ENCODE measurements around the gene OTUB1. TPM values are rescaled to one million over a fixed set of nuclear protein-coding genes. Genes with fewer than 3 reads are reported as not detected.

OTUB1 gene
- total RNA-seq, 2 donors from 2014 or later, result 37.7 to 85.6 TPM

DNA sequence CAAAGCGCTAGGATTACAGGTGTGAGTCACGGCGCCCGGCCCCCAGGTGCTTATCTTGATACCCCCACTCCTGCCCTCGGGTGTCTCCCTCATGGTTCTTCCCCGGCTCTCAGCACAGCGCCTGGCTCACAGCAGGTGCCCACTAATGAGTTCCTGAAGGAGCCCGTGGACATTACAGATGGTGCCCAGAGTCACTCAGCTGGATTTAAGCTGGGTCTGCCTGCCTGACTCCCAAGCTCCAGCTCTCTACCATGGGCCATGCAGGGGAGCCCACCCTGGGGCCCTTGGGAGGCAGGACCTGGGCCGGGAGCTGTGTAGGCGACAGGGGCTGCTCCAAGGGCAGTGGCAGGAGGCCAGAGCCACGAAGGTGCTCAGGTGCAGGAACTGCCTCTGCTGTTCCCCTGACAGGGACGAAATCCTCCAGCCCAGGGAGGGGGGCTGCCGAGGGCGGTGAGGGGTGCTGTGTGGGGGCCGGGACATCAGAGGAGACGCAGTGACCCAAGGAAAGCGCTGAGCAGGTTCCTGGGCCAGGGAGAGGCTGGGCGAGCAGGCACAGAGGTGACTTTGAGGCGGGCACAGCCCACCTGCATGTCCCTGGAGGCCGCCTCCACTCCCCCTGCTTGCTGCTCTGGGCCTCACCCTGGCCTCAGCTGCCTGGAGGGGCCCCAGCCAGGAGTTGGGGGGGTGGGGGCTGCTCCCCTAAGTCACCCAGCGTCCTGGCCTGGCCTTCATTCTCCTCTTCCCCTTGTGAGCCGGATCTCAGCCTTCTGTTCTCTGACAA, 34.9 kb downstream of the OTUB1 start:
- H3K27ac ChIP-seq, result no peak overlapping the region
- ATAC-seq (ENCODE audit: insufficient number of reproducible peaks, low FRiP score, low read depth), result no peak
- TF ChIP-seq, protein P1, sequence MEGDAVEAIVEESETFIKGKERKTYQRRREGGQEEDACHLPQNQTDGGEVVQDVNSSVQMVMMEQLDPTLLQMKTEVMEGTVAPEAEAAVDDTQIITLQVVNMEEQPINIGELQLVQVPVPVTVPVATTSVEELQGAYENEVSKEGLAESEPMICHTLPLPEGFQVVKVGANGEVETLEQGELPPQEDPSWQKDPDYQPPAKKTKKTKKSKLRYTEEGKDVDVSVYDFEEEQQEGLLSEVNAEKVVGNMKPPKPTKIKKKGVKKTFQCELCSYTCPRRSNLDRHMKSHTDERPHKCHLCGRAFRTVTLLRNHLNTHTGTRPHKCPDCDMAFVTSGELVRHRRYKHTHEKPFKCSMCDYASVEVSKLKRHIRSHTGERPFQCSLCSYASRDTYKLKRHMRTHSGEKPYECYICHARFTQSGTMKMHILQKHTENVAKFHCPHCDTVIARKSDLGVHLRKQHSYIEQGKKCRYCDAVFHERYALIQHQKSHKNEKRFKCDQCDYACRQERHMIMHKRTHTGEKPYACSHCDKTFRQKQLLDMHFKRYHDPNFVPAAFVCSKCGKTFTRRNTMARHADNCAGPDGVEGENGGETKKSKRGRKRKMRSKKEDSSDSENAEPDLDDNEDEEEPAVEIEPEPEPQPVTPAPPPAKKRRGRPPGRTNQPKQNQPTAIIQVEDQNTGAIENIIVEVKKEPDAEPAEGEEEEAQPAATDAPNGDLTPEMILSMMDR (IDR thresholded peaks at IDR 0.05), result no peak

DNA sequence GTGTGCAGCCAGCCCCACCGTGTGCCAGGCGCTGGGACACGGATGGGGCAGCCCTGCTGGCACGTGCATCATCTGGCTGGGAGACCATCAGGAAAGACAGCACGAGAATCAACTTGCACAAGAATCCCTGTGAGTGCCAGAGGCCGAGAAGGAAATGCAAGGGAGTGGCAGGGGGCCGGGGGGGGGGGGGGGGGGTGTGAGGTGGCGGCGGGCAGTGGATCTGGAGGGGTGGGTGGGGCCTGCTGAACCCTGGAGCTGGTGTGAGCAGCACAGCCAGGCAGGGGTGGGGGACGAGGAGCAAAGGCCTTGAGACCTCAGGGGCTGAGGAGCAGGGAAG, 35.5 kb downstream of the OTUB1 start:
- ATAC-seq (ENCODE audit: insufficient number of reproducible peaks, low FRiP score, low read depth) (no peak), DNase-seq (ENCODE audit: low spot score) (no peak)
- Histone ChIP-seq H3K27ac (no peak overlapping the region), H3K4me1 (ENCODE audit: control insufficient read depth in 1 of 2, low read depth in 2 of 2) (no peaks in the 10 kb centered on the region), H3K9me3 (no peaks in the 10 kb centered on the region), H3K36me3 (no peaks in the 10 kb centered on the region), H3K4me3 (no peak overlapping the region), H3K27me3 (replicated peaks; ENCODE audit: insufficient read depth) (no peaks in the 10 kb centered on the region)
- TF ChIP-seq, protein P1 (IDR thresholded peaks at IDR 0.05), result no peak

More for the DNA sequence above, 34.9 kb downstream of the OTUB1 start:
- Histone ChIP-seq H3K27me3 (replicated peaks; ENCODE audit: insufficient read depth) (no peaks in the 10 kb centered on the region), H3K36me3 (no peaks in the 10 kb centered on the region), H3K4me1 (ENCODE audit: control insufficient read depth in 1 of 2, low read depth in 2 of 2) (no peaks in the 10 kb centered on the region), H3K9me3 (no peaks in the 10 kb centered on the region), H3K4me3 (no peak overlapping the region)
- DNase-seq (ENCODE audit: low spot score), result no peak

GRCh38 chr11:64022125-64022784, 36.0 kb downstream of the OTUB1 start:
- Histone ChIP-seq H3K36me3 (no peaks in the 10 kb centered on the region), H3K9me3 (no peaks in the 10 kb centered on the region), H3K27ac (no peak overlapping the region), H3K4me3 (no peak overlapping the region), H3K4me1 (ENCODE audit: control insufficient read depth in 1 of 2, low read depth in 2 of 2) (no peaks in the 10 kb centered on the region), H3K27me3 (replicated peaks; ENCODE audit: insufficient read depth) (no peaks in the 10 kb centered on the region)
- TF ChIP-seq, protein P1 (IDR thresholded peaks at IDR 0.05), result no peak
- ATAC-seq (ENCODE audit: insufficient number of reproducible peaks, low FRiP score, low read depth) (no peak), DNase-seq (ENCODE audit: low spot score) (no peak)

DNA sequence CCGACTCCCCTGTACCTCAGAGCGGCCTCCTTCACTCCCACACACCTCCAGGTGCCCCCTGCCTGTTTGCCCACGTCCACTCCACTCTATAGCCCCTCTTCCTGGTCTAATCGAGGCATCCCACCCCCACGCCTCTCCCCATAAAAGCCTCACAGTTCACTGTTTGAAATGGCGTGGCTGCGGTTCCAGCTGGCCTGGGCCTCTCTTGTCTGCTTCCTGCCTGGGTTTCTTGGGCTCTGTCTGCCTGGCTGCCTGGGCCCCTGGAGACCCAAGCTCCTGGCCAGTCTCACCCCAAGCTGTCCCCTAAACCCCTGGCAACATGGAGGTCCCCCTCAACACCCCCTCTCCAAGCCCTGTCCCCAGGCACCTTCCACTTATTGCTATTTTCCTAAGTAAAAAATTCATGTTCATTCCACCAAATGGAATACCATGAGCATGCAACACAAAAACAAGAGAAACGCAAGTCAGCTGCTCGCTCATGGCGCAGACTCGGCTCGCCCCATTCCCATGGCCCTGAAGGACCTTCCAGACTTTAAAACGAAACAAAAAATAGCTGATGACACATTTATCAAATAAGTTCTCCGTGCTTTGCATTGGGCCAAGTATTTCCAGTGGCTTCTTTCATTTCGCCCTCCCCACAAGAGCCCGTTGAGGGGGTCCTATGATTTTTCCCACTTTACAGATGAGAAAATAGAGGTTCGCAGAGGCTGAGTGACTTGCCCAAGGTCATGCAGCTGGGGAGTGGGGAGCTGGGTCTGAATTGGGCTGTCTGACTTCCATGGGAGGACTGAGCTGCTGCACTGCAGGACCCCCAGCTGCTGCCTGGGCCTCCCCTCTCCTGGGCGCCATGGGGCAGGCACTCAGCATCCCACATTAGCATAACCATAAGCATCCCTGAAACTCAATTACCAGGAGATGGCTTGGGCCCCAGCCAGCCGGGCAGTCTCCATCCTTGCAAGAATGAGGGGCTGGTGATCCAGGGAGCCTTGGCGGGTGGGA, 37.8 kb downstream of the OTUB1 start:
- Histone ChIP-seq H3K27ac (no peak overlapping the region), H3K4me3 (no peak overlapping the region), H3K9me3 (no peaks in the 10 kb centered on the region), H3K27me3 (replicated peaks; ENCODE audit: insufficient read depth) (no peaks in the 10 kb centered on the region), H3K36me3 (no peaks in the 10 kb centered on the region), H3K4me1 (ENCODE audit: control insufficient read depth in 1 of 2, low read depth in 2 of 2) (peaks cover 0 to 5% of the 10 kb centered on the region in 2 donors)
- DNase-seq (ENCODE audit: low spot score) (no peak), ATAC-seq (ENCODE audit: insufficient number of reproducible peaks, low FRiP score, low read depth) (no peak)
- TF ChIP-seq, protein P1 (IDR thresholded peaks at IDR 0.05), result no peak

- no peaks in the 10 kb centered on the region for H3K27me3 ChIP-seq (replicated peaks; ENCODE audit: insufficient read depth)
- H3K9me3 ChIP-seq, result no peaks in the 10 kb centered on the region
- no peak for DNase-seq (ENCODE audit: low spot score)
- H3K4me1 ChIP-seq (ENCODE audit: control insufficient read depth in 1 of 2, low read depth in 2 of 2), result peaks cover 0 to 5% of the 10 kb centered on the region in 2 donors
- H3K27ac ChIP-seq, result no peak overlapping the region
- no peaks in the 10 kb centered on the region for H3K36me3 ChIP-seq
- H3K4me3 ChIP-seq, result no peak overlapping the region
- ATAC-seq (ENCODE audit: insufficient number of reproducible peaks, low FRiP score, low read depth), result no peak
- TF ChIP-seq, protein P1 (IDR thresholded peaks at IDR 0.05), result no peak
These were observed 39.0 kb downstream of the OTUB1 start for GRCh38 chr11:64025205-64025604.

Measured in thoracic aorta (tissue), 2 donors.